ENCODE measurements around the gene MICAL2. TPM values are rescaled to one million over a fixed set of nuclear protein-coding genes. Genes with fewer than 3 reads are reported as not detected.

The MICAL2 gene
- total RNA-seq, 1 donor from 2014 or later: 21.7 TPM

GRCh38 chr11:12184699-12185098 is 74.3 kb downstream of the MICAL2 start:
- Mint-ChIP-seq H3K27me3 (ENCODE audit: unreplicated experiment) (peaks cover 3% of the 10 kb centered on the region), H3K36me3 (ENCODE audit: low read depth, unreplicated experiment) (no peaks in the 10 kb centered on the region), H3K4me1 (ENCODE audit: unreplicated experiment) (peaks cover 21% of the 10 kb centered on the region), H3K4me3 (ENCODE audit: unreplicated experiment) (no peak overlapping the region), H3K27ac (ENCODE audit: unreplicated experiment) (no peak overlapping the region), H3K9me3 (ENCODE audit: unreplicated experiment) (no peaks in the 10 kb centered on the region)
- DNase-seq (ENCODE audit: low spot score): no peak
- TF ChIP-seq, protein P1, sequence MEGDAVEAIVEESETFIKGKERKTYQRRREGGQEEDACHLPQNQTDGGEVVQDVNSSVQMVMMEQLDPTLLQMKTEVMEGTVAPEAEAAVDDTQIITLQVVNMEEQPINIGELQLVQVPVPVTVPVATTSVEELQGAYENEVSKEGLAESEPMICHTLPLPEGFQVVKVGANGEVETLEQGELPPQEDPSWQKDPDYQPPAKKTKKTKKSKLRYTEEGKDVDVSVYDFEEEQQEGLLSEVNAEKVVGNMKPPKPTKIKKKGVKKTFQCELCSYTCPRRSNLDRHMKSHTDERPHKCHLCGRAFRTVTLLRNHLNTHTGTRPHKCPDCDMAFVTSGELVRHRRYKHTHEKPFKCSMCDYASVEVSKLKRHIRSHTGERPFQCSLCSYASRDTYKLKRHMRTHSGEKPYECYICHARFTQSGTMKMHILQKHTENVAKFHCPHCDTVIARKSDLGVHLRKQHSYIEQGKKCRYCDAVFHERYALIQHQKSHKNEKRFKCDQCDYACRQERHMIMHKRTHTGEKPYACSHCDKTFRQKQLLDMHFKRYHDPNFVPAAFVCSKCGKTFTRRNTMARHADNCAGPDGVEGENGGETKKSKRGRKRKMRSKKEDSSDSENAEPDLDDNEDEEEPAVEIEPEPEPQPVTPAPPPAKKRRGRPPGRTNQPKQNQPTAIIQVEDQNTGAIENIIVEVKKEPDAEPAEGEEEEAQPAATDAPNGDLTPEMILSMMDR (IDR thresholded peaks at IDR 0.05; ENCODE audit: unreplicated experiment): no peak

DNA sequence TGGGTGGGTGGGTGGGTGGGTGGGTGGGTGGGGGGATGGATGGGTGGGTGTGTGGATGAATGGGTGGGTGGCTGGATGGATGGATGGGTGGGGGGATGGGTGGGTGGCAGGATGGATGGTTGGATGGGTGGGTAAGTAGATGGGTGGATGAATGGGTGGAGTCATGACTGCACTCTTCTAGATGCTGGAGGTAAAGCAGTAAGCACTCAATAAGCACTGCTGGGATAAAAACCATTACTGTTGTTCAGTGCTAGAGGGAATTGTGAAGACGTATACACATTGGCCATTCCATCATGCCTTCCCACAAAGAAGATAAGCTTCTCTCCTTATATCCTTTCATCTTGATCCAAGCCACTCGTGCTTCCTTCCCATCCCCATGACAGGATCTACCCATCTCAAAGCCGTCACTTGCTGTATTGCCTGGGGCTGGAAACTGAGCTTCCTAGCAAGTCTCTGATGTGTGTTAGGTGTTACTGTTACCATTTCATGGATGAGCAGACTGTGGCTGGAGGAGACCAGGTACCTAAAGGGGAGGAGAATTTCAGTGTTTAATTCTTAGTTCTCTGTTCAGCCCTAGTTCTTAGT is 74.8 kb downstream of the MICAL2 start:
- H3K4me1 Mint-ChIP-seq (ENCODE audit: unreplicated experiment): peaks cover 21% of the 10 kb centered on the region
- H3K9me3 Mint-ChIP-seq (ENCODE audit: unreplicated experiment): no peaks in the 10 kb centered on the region
- H3K4me3 Mint-ChIP-seq (ENCODE audit: unreplicated experiment): no peak overlapping the region
- H3K27ac Mint-ChIP-seq (ENCODE audit: unreplicated experiment): no peak overlapping the region
- TF ChIP-seq, protein P1 (IDR thresholded peaks at IDR 0.05; ENCODE audit: unreplicated experiment): no peak
- DNase-seq (ENCODE audit: low spot score): no peak
- H3K36me3 Mint-ChIP-seq (ENCODE audit: low read depth, unreplicated experiment): no peaks in the 10 kb centered on the region
- peaks cover 3% of the 10 kb centered on the region for H3K27me3 Mint-ChIP-seq (ENCODE audit: unreplicated experiment)

DNA sequence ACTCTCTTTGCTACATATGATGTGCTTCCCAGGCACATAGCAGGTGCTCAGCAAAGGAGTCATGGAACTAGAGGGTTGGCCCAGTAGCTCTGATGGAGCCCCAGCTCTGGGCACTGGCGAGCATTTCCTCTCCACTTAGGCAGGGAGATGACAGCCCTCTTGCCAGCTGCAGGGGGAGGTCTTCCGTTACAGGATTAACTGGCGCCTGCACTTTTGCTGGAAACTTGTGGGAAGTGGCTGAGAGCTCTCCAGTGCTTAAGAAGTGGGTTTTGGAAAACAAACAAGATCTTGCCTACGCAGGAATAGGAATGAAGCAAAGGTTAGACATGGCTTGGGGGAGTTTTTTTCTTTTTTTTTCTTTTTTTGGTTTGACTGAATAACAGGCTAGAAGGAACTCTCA is 75.5 kb downstream of the MICAL2 start:
- Mint-ChIP-seq H3K4me1 (ENCODE audit: unreplicated experiment) (peaks cover 21% of the 10 kb centered on the region), H3K4me3 (ENCODE audit: unreplicated experiment) (no peak overlapping the region), H3K27me3 (ENCODE audit: unreplicated experiment) (peaks cover 3% of the 10 kb centered on the region), H3K27ac (ENCODE audit: unreplicated experiment) (no peak overlapping the region), H3K9me3 (ENCODE audit: unreplicated experiment) (no peaks in the 10 kb centered on the region), H3K36me3 (ENCODE audit: low read depth, unreplicated experiment) (no peaks in the 10 kb centered on the region)
- TF ChIP-seq, protein P1 (IDR thresholded peaks at IDR 0.05; ENCODE audit: unreplicated experiment): no peak
- DNase-seq (ENCODE audit: low spot score): no peak

DNA sequence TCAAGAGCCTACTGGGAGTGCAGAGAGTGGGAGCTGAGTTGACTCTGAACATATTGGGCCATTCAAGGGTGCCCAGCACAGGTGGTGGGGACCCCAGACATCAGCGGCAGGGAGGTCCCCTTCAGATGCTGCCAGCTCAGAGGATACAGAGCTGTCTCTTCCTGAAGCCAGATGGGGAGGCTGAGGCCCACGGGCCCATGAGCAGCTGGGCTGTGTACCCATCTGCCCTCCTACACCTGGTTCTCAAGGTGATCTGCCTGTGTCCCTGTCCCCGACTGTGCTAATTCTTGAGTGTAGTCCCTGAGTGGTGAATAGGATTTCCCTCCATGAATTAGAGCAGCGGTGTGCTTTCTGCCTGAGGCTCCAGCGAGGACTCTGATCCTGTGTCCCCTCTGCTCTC is 76.3 kb downstream of the MICAL2 start:
- Mint-ChIP-seq H3K27ac (ENCODE audit: unreplicated experiment) (no peak overlapping the region), H3K36me3 (ENCODE audit: low read depth, unreplicated experiment) (no peaks in the 10 kb centered on the region), H3K4me1 (ENCODE audit: unreplicated experiment) (peaks cover 21% of the 10 kb centered on the region), H3K27me3 (ENCODE audit: unreplicated experiment) (peaks cover 3% of the 10 kb centered on the region), H3K9me3 (ENCODE audit: unreplicated experiment) (no peaks in the 10 kb centered on the region), H3K4me3 (ENCODE audit: unreplicated experiment) (no peak overlapping the region)
- no peak for DNase-seq (ENCODE audit: low spot score)
- TF ChIP-seq, protein P1 (IDR thresholded peaks at IDR 0.05; ENCODE audit: unreplicated experiment): no peak

- H3K36me3 Mint-ChIP-seq (ENCODE audit: low read depth, unreplicated experiment): no peaks in the 10 kb centered on the region
- no peaks in the 10 kb centered on the region for H3K9me3 Mint-ChIP-seq (ENCODE audit: unreplicated experiment)
- no peak overlapping the region for H3K27ac Mint-ChIP-seq (ENCODE audit: unreplicated experiment)
- no peak for DNase-seq (ENCODE audit: low spot score)
- TF ChIP-seq, protein P1 (IDR thresholded peaks at IDR 0.05; ENCODE audit: unreplicated experiment): no peak
- H3K4me3 Mint-ChIP-seq (ENCODE audit: unreplicated experiment): no peak overlapping the region
- peaks cover 3% of the 10 kb centered on the region for H3K27me3 Mint-ChIP-seq (ENCODE audit: unreplicated experiment)
- peaks cover 20% of the 10 kb centered on the region for H3K4me1 Mint-ChIP-seq (ENCODE audit: unreplicated experiment)
Observed at GRCh38 chr11:12187399-12187798, 77.0 kb downstream of the MICAL2 start.
